HG03571 (cell line): ENCODE data around the gene PEPD.
"Not testable (repeated sequence)": the region's sequence is repeated elsewhere in the genome, so short reads cannot be mapped to it uniquely, and the experiment has no call there.

Experiments
- ATAC-seq: cut with Tn5 transposase; IDR thresholded peaks from one replicate; pipeline ENCODE4 v1.9.1; 2021; ENCODE audit not compliant: unreplicated experiment

The PEPD gene

GRCh38 chr19:33499671-33500506 lies 21.7 kb downstream of the PEPD start:
- no peak for ATAC-seq

- ATAC-seq = no peak
These were observed 22.3 kb downstream of the PEPD start for GRCh38 chr19:33499248-33499647.

- no peak for ATAC-seq
These were observed 23.1 kb downstream of the PEPD start for GRCh38 chr19:33498391-33499000.

GRCh38 chr19:33497778-33498175 lies 23.8 kb downstream of the PEPD start:
- no peak for ATAC-seq

GRCh38 chr19:33497131-33497777 lies 24.3 kb downstream of the PEPD start:
- ATAC-seq = no peak

GRCh38 chr19:33496038-33496895 lies 25.3 kb downstream of the PEPD start:
- ATAC-seq = no peak

- ATAC-seq = no peak
These were observed 28.0 kb downstream of the PEPD start for GRCh38 chr19:33493401-33494275.

- no peak for ATAC-seq
These were observed 28.6 kb downstream of the PEPD start for GRCh38 chr19:33492951-33493350.

- ATAC-seq = no peak
These were observed 29.5 kb downstream of the PEPD start for GRCh38 chr19:33492090-33492489.

- ATAC-seq = not testable (repeated sequence)
These were observed 31.0 kb downstream of the PEPD start for GRCh38 chr19:33490596-33490995.

GRCh38 chr19:33490041-33490451 lies 31.5 kb downstream of the PEPD start:
- no peak for ATAC-seq

- no peak for ATAC-seq
These were observed 32.8 kb downstream of the PEPD start for GRCh38 chr19:33488826-33489225.

- no peak for ATAC-seq
These were observed 33.4 kb downstream of the PEPD start for GRCh38 chr19:33487901-33488800.

- ATAC-seq = no peak
These were observed 34.4 kb downstream of the PEPD start for GRCh38 chr19:33486936-33487811.

GRCh38 chr19:33486407-33486806 lies 35.2 kb downstream of the PEPD start:
- no peak for ATAC-seq

- ATAC-seq = no peak
These were observed 37.3 kb downstream of the PEPD start for GRCh38 chr19:33484226-33484774.

GRCh38 chr19:33482476-33482875 lies 39.1 kb downstream of the PEPD start:
- ATAC-seq = no peak

GRCh38 chr19:33481863-33482262 lies 39.7 kb downstream of the PEPD start:
- ATAC-seq = no peak
